ENCODE results near the gene ARHGEF28. TPM values are rescaled to one million over a fixed set of nuclear protein-coding genes. Genes with fewer than 3 reads are reported as not detected.

ARHGEF28 gene
- total RNA-seq, 4 donors from 2014 or later, result 0.52 to 1.2 (median 0.98) TPM

DNA sequence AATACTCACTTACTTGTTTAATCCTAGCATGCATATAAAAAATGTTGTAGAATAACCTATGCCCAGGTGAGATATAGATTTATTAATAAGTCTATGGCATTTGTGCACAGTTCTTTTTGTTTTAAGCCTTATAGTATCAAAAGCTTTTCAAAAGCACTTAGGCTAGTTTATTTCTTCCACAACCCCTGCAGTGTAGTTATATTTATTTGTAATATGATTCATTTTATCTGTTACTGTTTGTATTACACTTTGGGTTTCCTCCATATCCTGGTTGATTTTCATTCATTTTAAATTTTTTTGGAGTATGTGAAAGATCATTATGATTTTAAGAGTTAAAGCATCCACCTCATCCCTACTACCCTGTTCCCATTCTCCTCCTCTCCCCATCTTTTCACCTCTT, 18.8 kb upstream of the ARHGEF28 start:
- no peaks in the 10 kb centered on the region for H3K9me3 ChIP-seq
- TF ChIP-seq POLR2A (IDR thresholded peaks at IDR 0.05), result no peak
- TF ChIP-seq, protein P1, sequence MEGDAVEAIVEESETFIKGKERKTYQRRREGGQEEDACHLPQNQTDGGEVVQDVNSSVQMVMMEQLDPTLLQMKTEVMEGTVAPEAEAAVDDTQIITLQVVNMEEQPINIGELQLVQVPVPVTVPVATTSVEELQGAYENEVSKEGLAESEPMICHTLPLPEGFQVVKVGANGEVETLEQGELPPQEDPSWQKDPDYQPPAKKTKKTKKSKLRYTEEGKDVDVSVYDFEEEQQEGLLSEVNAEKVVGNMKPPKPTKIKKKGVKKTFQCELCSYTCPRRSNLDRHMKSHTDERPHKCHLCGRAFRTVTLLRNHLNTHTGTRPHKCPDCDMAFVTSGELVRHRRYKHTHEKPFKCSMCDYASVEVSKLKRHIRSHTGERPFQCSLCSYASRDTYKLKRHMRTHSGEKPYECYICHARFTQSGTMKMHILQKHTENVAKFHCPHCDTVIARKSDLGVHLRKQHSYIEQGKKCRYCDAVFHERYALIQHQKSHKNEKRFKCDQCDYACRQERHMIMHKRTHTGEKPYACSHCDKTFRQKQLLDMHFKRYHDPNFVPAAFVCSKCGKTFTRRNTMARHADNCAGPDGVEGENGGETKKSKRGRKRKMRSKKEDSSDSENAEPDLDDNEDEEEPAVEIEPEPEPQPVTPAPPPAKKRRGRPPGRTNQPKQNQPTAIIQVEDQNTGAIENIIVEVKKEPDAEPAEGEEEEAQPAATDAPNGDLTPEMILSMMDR (IDR thresholded peaks at IDR 0.05 in 4 of 5, conservative IDR thresholded peaks at IDR 0.05 in 1 of 5), result no peak
- H3K27me3 ChIP-seq, result no peaks in the 10 kb centered on the region
- ATAC-seq (no peak), DNase-seq (no peak)
- H3K36me3 ChIP-seq, result no peaks in the 10 kb centered on the region
- no peak overlapping the region for H3K27ac ChIP-seq
- in situ Hi-C loops (cut with MboI; ENCODE audit: low sequenced_read_pairs in 4 of 4) (no loop called here), intact Hi-C loops (cut with DNase I; ENCODE audit: low total_unique reads) (no loop called here)
- H3K4me3 ChIP-seq, result no peak overlapping the region
- no peaks in the 10 kb centered on the region for H3K4me1 ChIP-seq

DNA sequence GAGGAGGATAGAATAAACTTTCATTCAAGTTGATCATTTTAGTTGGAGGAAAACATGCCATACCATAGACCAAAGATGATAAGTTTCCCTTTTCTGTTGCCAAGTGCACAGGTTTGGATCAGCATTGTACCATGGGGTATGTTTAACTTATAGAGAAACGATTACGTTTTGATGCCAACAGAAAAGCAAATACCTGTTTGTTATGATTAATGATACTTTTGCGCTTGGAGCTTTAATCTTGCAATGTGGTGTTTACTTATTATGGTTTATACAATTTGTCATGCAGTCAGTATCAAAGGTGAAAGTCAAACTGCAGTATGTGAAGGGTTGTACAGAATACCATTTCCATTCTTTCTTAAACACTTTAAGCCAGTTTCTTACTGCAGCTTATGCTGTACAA, 13.2 kb upstream of the ARHGEF28 start:
- no peak for ATAC-seq
- DNase-seq, result no peak
- H3K36me3 ChIP-seq, result no peaks in the 10 kb centered on the region

DNA sequence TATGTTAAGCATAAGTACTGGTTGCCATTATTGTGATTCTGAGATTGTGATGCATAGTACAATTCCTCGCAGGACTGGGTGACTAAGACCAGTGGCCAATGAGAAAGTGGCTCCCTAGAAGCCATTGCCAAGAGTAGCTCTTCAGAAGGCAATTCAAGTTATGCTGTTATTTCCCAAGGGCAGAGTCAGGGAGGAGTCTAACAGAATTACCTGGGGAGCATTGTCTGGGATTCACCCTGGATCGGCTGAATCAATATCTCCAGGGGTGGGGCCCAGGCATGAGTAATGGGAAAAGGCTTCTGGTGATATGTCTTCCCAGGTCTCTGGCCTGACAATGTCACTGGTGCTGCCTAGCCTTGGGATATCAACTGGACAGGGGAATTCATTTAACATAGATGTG, 10.9 kb upstream of the ARHGEF28 start:
- Histone ChIP-seq H3K27me3 (no peaks in the 10 kb centered on the region), H3K9me3 (no peaks in the 10 kb centered on the region), H3K27ac (no peak overlapping the region), H3K36me3 (no peaks in the 10 kb centered on the region), H3K4me1 (no peaks in the 10 kb centered on the region), H3K4me3 (no peak overlapping the region)
- ATAC-seq (no peak), DNase-seq (no peak)
- TF ChIP-seq, protein P1 (IDR thresholded peaks at IDR 0.05 in 4 of 5, conservative IDR thresholded peaks at IDR 0.05 in 1 of 5), result no peak
- TF ChIP-seq POLR2A (IDR thresholded peaks at IDR 0.05), result no peak
- intact Hi-C loops (cut with DNase I; ENCODE audit: low total_unique reads), result no loop called here
- in situ Hi-C loops (cut with MboI; ENCODE audit: low sequenced_read_pairs in 4 of 4), result no loop called here

More for the DNA sequence above, 13.2 kb upstream of the ARHGEF28 start:
- H3K4me3 ChIP-seq, result no peak overlapping the region
- H3K9me3 ChIP-seq, result no peaks in the 10 kb centered on the region
- no peaks in the 10 kb centered on the region for H3K27me3 ChIP-seq
- in situ Hi-C loops (cut with MboI; ENCODE audit: low sequenced_read_pairs in 4 of 4), result no loop called here
- no peaks in the 10 kb centered on the region for H3K4me1 ChIP-seq
- TF ChIP-seq POLR2A (IDR thresholded peaks at IDR 0.05), result no peak
- TF ChIP-seq, protein P1 (IDR thresholded peaks at IDR 0.05 in 4 of 5, conservative IDR thresholded peaks at IDR 0.05 in 1 of 5), result no peak
- intact Hi-C loops (cut with DNase I; ENCODE audit: low total_unique reads), result no loop called here
- H3K27ac ChIP-seq, result no peak overlapping the region

DNA sequence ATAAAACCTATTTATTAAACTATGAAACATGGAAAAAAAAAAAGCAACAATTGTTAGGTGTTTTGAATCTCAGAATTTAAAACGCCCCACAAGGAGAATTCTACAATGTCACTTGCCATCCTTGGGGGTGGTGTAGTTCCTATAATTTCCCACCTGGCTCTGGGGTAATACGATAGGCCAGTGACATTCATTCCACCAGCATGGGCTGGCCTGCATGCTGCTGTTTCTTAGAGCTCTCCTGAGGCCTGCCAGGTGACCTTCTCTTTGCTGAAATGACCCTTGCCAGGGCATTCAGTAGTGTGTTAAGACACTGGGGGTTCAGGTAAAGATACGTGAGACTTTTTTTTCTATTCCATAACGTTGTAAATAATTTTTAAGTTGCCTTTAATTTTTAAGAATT, 10.0 kb upstream of the ARHGEF28 start:
- no peaks in the 10 kb centered on the region for H3K27me3 ChIP-seq
- no peaks in the 10 kb centered on the region for H3K9me3 ChIP-seq
- DNase-seq, result no peak
- TF ChIP-seq, protein P1 (IDR thresholded peaks at IDR 0.05 in 4 of 5, conservative IDR thresholded peaks at IDR 0.05 in 1 of 5), result no peak
- TF ChIP-seq POLR2A (IDR thresholded peaks at IDR 0.05), result no peak
- H3K4me3 ChIP-seq, result no peak overlapping the region
- intact Hi-C loops (cut with DNase I; ENCODE audit: low total_unique reads) (no loop called here), in situ Hi-C loops (cut with MboI; ENCODE audit: low sequenced_read_pairs in 4 of 4) (no loop called here)
- H3K27ac ChIP-seq, result no peak overlapping the region
- no peaks in the 10 kb centered on the region for H3K4me1 ChIP-seq
- ATAC-seq, result no peak
- no peaks in the 10 kb centered on the region for H3K36me3 ChIP-seq
